ENCODE measurements around the gene FOXE3.

Gene FOXE3

DNA sequence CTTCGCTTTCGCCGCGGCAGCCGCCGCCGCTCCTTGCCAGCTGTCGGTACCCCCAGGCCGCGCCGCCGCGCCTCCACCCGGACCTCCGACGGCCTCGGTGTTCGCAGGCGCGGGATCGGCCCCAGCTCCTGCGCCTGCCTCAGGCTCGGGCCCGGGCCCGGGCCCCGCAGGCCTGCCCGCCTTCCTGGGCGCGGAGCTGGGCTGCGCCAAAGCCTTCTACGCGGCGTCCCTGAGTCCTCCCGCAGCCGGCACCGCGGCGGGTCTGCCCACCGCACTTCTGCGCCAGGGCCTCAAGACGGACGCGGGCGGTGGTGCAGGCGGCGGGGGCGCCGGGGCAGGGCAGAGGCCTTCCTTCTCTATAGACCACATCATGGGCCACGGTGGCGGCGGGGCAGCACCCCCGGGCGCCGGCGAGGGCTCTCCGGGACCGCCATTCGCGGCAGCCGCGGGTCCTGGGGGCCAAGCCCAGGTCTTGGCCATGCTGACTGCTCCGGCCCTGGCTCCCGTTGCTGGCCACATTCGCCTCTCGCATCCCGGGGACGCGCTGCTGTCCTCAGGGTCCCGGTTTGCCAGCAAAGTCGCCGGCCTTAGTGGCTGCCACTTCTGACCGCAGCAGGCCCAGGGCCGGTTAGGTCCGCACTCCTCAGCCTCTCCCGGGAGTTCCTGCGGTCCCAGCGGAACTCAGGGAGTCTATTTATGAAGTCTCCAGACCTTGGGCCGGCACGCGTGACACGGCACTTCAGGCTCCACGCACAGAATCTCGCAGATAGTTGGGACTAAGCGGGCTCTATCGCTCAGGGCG, 23.1 kb downstream of the FOXE3 start:
- TF ChIP-seq, protein P1, sequence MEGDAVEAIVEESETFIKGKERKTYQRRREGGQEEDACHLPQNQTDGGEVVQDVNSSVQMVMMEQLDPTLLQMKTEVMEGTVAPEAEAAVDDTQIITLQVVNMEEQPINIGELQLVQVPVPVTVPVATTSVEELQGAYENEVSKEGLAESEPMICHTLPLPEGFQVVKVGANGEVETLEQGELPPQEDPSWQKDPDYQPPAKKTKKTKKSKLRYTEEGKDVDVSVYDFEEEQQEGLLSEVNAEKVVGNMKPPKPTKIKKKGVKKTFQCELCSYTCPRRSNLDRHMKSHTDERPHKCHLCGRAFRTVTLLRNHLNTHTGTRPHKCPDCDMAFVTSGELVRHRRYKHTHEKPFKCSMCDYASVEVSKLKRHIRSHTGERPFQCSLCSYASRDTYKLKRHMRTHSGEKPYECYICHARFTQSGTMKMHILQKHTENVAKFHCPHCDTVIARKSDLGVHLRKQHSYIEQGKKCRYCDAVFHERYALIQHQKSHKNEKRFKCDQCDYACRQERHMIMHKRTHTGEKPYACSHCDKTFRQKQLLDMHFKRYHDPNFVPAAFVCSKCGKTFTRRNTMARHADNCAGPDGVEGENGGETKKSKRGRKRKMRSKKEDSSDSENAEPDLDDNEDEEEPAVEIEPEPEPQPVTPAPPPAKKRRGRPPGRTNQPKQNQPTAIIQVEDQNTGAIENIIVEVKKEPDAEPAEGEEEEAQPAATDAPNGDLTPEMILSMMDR (IDR thresholded peaks at IDR 0.05; ENCODE audit: low read depth, low read length) = no peak

DNA sequence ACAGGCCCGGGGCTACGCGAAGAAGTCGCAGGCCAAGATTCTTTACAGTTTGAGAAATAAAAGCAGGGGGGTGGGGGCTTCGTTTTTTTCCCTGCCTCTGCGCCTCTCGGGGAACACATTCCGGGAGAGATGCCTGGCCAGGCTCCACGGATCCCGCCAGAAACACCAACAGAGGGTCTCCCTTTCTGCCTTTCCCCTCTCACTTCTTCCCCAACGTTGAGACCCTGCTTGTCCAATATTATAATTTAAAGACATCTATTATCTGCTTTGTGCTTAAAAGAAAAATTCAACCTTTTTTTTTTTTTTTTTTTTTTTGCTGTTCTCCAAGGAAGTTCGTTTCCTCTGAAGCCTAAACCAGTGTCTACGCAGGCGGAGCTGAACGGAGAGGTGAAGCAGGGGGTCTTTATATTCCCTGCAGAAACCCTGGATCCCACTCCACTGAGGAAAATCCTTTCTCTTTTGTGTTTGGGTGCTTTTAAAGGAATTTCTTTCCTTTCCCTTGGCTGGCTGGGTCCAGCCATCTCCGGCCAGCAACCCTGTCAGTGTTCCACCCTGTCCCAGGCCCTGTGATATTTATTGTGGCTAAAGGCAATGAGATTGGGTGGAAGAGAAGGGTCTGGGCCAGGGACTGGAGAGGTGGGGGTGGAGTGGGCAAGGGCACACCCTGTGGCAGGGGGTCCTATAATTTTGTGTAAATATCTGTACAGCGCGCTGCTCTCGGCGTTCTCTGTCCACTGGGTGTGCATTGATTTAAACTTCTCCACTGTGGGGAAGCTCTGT, 23.9 kb downstream of the FOXE3 start:
- H3K4me3 ChIP-seq (ENCODE audit: low read depth, low read length) = no peak overlapping the region
- TF ChIP-seq, protein P1 (IDR thresholded peaks at IDR 0.05; ENCODE audit: low read depth, low read length) = no peak

More for the DNA sequence above, 23.1 kb downstream of the FOXE3 start:
- no peak overlapping the region for H3K4me3 ChIP-seq (ENCODE audit: low read depth, low read length)

DNA sequence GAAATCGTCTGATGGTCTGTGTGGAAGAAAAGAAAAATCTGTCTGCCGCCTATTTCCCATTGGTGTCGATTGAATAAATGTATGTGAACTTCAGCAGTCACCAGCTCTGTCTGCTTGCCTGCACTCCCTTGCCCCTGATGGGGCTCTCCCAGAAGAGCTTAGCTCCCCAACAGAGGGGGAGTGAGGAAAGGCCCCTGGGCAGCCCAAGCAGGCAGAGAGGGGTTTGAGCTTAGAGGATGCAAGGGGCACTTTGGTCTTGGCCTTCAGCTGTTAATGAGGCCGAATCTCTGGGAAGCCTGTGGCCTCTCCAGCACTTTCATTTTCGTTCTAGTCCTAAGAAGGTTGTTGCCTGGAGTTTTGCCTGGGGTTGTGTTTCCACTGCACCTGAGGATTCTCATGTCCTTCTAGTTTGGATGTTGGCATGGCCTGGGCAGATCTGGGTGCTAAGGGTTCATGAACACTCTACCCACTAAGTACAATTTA, 24.6 kb downstream of the FOXE3 start:
- H3K4me3 ChIP-seq (ENCODE audit: low read depth, low read length) = no peak overlapping the region
- TF ChIP-seq, protein P1 (IDR thresholded peaks at IDR 0.05; ENCODE audit: low read depth, low read length) = no peak

DNA sequence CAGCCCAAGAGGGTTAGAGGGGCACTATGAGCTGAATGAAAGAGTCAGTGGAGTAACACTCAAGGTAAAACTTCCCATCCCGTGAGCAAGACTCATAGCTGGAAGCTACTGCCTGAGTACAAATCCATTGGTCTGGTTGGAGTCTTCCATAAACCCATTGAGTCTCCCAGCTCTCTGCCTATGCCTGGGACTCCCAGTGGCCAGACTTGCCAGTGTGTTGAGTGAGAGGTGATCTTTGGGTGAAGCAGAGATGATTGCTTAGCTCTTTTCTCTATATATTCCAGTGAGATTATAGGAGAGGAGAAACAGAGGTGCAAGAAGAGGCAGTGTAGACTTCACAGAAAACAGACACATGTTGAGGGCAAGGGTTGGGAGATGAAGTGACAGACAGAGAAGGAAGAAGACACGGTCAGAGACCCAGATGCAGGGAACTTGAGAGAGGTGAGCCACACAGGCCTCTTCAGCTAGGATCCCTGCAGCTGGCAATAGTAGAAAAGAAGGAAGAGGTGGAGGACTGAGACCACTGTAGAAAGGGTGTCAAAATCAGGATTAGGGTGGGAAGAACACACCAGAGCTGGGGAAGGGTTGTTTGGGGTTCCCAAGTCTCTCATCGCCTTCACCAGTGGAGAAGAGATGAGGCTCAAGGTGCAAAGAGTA, 25.5 kb downstream of the FOXE3 start:
- no peak overlapping the region for H3K4me3 ChIP-seq (ENCODE audit: low read depth, low read length)
- TF ChIP-seq, protein P1 (IDR thresholded peaks at IDR 0.05; ENCODE audit: low read depth, low read length) = no peak

DNA sequence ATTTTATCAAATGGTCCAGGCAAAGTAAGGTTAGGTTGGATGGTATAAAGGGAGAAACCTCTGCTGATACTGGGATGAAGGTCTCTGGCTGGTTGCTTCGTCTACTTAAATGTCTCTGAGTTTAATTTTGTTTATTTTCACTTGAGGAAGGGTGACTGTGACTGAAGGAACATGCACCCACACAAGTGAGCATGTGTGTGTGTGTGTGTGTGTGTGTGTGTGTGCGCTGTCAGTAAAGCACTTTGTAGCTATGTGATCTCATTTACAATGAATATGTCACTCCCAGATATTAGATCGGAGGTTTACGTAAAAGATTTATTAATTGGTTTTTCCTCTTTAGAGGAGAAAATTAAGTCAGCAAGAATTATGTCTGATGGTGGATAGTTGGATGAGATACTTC, 26.1 kb downstream of the FOXE3 start:
- TF ChIP-seq, protein P1 (IDR thresholded peaks at IDR 0.05; ENCODE audit: low read depth, low read length) = no peak

DNA sequence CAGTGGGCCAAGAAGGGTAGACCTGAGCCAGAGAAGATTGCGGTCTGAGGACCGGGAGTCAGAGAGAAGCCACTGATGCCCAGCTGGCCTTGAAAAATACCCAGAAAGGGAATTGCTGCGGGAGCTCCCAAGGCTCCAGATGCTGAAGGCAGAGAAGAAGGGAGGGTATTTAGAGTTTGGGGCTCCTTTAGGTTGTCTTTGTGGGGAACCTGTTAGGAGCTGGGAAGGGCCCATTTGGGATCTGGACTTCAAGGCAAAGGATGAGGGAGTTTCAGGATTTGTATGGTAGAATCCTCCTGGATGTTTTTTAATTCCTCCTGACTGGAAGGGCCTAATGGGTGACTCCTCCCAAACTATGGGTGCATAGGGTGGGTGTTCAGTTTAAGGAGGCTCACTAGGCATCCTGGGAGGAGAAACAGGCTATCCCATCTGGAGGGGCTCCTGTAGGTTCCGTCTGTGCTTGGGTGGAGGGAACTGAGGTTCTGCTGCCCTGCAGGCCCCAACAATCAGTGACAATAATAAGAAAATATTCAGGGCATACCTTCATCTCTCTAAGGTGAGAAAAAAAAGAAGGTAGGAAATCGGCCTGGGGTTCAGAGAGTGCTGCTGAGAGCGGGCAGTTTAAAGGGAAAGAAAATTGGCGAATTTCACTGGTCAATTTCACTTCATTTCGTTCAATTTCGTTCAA, 26.9 kb downstream of the FOXE3 start:
- TF ChIP-seq, protein P1 (IDR thresholded peaks at IDR 0.05; ENCODE audit: low read depth, low read length) = no peak
- H3K4me3 ChIP-seq (ENCODE audit: low read depth, low read length) = no peak overlapping the region

More for the DNA sequence above, 26.1 kb downstream of the FOXE3 start:
- H3K4me3 ChIP-seq (ENCODE audit: low read depth, low read length) = no peak overlapping the region
